Measurements from ENCODE around the gene APOL2. TPM values are rescaled to one million over a fixed set of nuclear protein-coding genes. Genes with fewer than 3 reads are reported as not detected.
A peak's percentile ranks its signal among the peaks of the same experiment; 100 is the strongest.
"Not testable (repeated sequence)": the region's sequence is repeated elsewhere in the genome, so short reads cannot be mapped to it uniquely, and the experiment has no call there.

The APOL2 gene
- total and polyA plus RNA-seq, 2 experiments from 2014 or later, result 8.7 to 14.7 TPM

- peaks cover 2% of the 10 kb centered on the region for H3K4me1 ChIP-seq (ENCODE audit: low read depth)
- no peak overlapping the region for H3K27ac ChIP-seq
- H3K27me3 ChIP-seq, result no peaks in the 10 kb centered on the region
- H3K36me3 ChIP-seq, result no peaks in the 10 kb centered on the region
- TF ChIP-seq CTCF (IDR thresholded peaks at IDR 0.05; ENCODE audit: low read depth, low read length), result no peak
- H3K9me3 ChIP-seq (ENCODE audit: low read depth), result no peaks in the 10 kb centered on the region
- DNase-seq (ENCODE audit: low read depth in 1 of 2, low spot score in 1 of 2), result peak in 1 of 2 donors; percentile 55
- H3K4me3 ChIP-seq, result no peak overlapping the region
Measured at GRCh38 chr22:36253523-36254490, 14.5 kb upstream of the APOL2 start.

- no peak within 1 kb of the TSS for H3K4me3 ChIP-seq
- no peaks in the 10 kb centered on the region for H3K36me3 ChIP-seq
- no peak for TF ChIP-seq CTCF (IDR thresholded peaks at IDR 0.05; ENCODE audit: low read depth, low read length)
- no peaks in the 10 kb centered on the region for H3K4me1 ChIP-seq (ENCODE audit: low read depth)
- no peaks in the 10 kb centered on the region for H3K27me3 ChIP-seq
- DNase-seq (ENCODE audit: low read depth in 1 of 2, low spot score in 1 of 2), result no peak
- no peaks in the 10 kb centered on the region for H3K9me3 ChIP-seq (ENCODE audit: low read depth)
- H3K27ac ChIP-seq, result no peak within 1 kb of the TSS
Measured at GRCh38 chr22:36252754-36253522, 13.6 kb upstream of the APOL2 start, which contains the start of gene APOL1. Gene APOL1, plus strand, starts transcription at chr22:36253133. Its CDS starts 1,823 bp downstream, at chr22:36254956.

GRCh38 chr22:36251979-36252608 is 12.8 kb upstream of the APOL2 start:
- DNase-seq (ENCODE audit: low read depth in 1 of 2, low spot score in 1 of 2); H3K4me3 ChIP-seq; H3K27ac ChIP-seq; H3K4me1 ChIP-seq (ENCODE audit: low read depth); H3K36me3 ChIP-seq; H3K9me3 ChIP-seq (ENCODE audit: low read depth); H3K27me3 ChIP-seq: not testable (repeated sequence)

- H3K27me3 ChIP-seq; H3K9me3 ChIP-seq (ENCODE audit: low read depth); H3K4me3 ChIP-seq; H3K27ac ChIP-seq; H3K36me3 ChIP-seq; H3K4me1 ChIP-seq (ENCODE audit: low read depth); DNase-seq (ENCODE audit: low read depth in 1 of 2, low spot score in 1 of 2): not testable (repeated sequence)
Measured at GRCh38 chr22:36250292-36250960, 11.1 kb upstream of the APOL2 start.

GRCh38 chr22:36249160-36249559 is 9.8 kb upstream of the APOL2 start:
- no peak for TF ChIP-seq CTCF (IDR thresholded peaks at IDR 0.05; ENCODE audit: low read depth, low read length)
- no peak overlapping the region for H3K4me3 ChIP-seq
- no peaks in the 10 kb centered on the region for H3K4me1 ChIP-seq (ENCODE audit: low read depth)
- DNase-seq (ENCODE audit: low read depth in 1 of 2, low spot score in 1 of 2), result no peak
- no peaks in the 10 kb centered on the region for H3K9me3 ChIP-seq (ENCODE audit: low read depth)
- no peaks in the 10 kb centered on the region for H3K27me3 ChIP-seq
- no peak overlapping the region for H3K27ac ChIP-seq
- H3K36me3 ChIP-seq, result no peaks in the 10 kb centered on the region

- H3K4me1 ChIP-seq (ENCODE audit: low read depth), result no peaks in the 10 kb centered on the region
- no peak for TF ChIP-seq CTCF (IDR thresholded peaks at IDR 0.05; ENCODE audit: low read depth, low read length)
- no peaks in the 10 kb centered on the region for H3K9me3 ChIP-seq (ENCODE audit: low read depth)
- no peak for DNase-seq (ENCODE audit: low read depth in 1 of 2, low spot score in 1 of 2)
- no peaks in the 10 kb centered on the region for H3K36me3 ChIP-seq
- H3K27ac ChIP-seq, result no peak overlapping the region
- no peak overlapping the region for H3K4me3 ChIP-seq
- H3K27me3 ChIP-seq, result no peaks in the 10 kb centered on the region
Measured at GRCh38 chr22:36247955-36248354, 8.6 kb upstream of the APOL2 start.

Data from cardiac muscle cell (in vitro differentiated cells and primary cell).